GM12878 (cell line): ENCODE data around the gene TSHR. TPM values are rescaled to one million over a fixed set of nuclear protein-coding genes. Genes with fewer than 3 reads are reported as not detected.
"Not testable (repeated sequence)": the region's sequence is repeated elsewhere in the genome, so short reads cannot be mapped to it uniquely, and the experiment has no call there.

Experiments
- ATAC-seq: fragments of 200-7000 bp; cut with Tn5 transposase; 3 replicates; pipeline ENCODE4 v1.9.1; 2020; ENCODE audit warnings: mild to moderate bottlenecking, moderate library complexity
- BruUV-seq: library from RNA; stranded (reverse); fragments of 400-500 nt; replicated peaks from 2 replicates; lab custom pipeline; 2021; lab: Mats Ljungman, UMichigan
- CTCF ChIA-PET: fragments of 300-600 bp; sonication (Branson Sonifier 250); formaldehyde crosslinking; extraction: SDS; loops from one replicate; lab custom pipeline; 2021; ENCODE audit warnings: inconsistent platforms; lab: Yijun Ruan, JAX
- POLR2A ChIA-PET: fragments of 350-600 bp; formaldehyde crosslinking; extraction: SDS; loops from one replicate; lab custom pipeline; 2021; ENCODE audit warnings: inconsistent platforms; lab: Charles Lee
- RAD21 ChIA-PET: fragments of 300-600 bp; sonication (Branson Sonifier 250); formaldehyde crosslinking; loops from one replicate; lab custom pipeline; 2023; ENCODE audit warnings: antibody characterized with exemption; ENCODE audit not compliant: unreplicated experiment; lab: Charles Lee
- SMC1A ChIA-PET: fragments of 300-600 bp; sonication (Branson Sonifier 250); formaldehyde crosslinking; loops from one replicate; lab custom pipeline; 2023; ENCODE audit not compliant: unreplicated experiment, uncharacterized antibody; lab: Charles Lee
- DNase-seq: peaks from one replicate; pipeline ENCODE4 v3.0.0-alpha.2; 2011; ENCODE audit warnings: low read depth, low spot score
- FAIRE-seq: peaks from 3 replicates; lab custom pipeline; 2011; peaks lifted over from hg19 to GRCh38; lab: Jason Lieb, UNC
- H2AFZ ChIP-seq: 2 replicates; pipeline ENCODE4 v1.6.0; 2011; ENCODE audit warnings: low read depth, low read length, control low read depth; ENCODE audit not compliant: control insufficient read depth
- H3K27ac ChIP-seq: 2 replicates; pipeline ENCODE4 v1.5.1; 2011; ENCODE audit warnings: control low read depth; ENCODE audit not compliant: control insufficient read depth, insufficient read depth
- H3K27me3 ChIP-seq, 2 experiments: replicated peaks in 1 of 2; 2 replicates each; pipeline versions ENCODE4 v1.6.0 to v1.6.1; 2011; ENCODE audit warnings: low read length in 1 of 2; ENCODE audit not compliant: control insufficient read depth in 2 of 2, insufficient read depth in 2 of 2
- H3K36me3 ChIP-seq, 2 experiments: 2 replicates each; pipeline ENCODE4 v1.5.1; 2011; ENCODE audit warnings: low read length in 1 of 2; ENCODE audit not compliant: control insufficient read depth in 2 of 2, insufficient read depth in 2 of 2
- H3K4me1 ChIP-seq: 2 replicates; pipeline ENCODE4 v1.6.1; 2011; ENCODE audit warnings: mild to moderate bottlenecking, low read length, moderate library complexity, mixed read lengths; ENCODE audit not compliant: control insufficient read depth, insufficient read depth
- H3K4me2 ChIP-seq: 2 replicates; pipeline ENCODE4 v1.6.0; 2011; ENCODE audit warnings: control low read depth; ENCODE audit not compliant: control insufficient read depth, insufficient read depth
- H3K4me3 ChIP-seq: fragments of 200-600 bp; sonication (generic); 2 replicates; pipeline ENCODE4 v1.5.1; 2016
- H3K79me2 ChIP-seq: 2 replicates; pipeline ENCODE4 v1.6.0; 2011; ENCODE audit warnings: low read length; ENCODE audit not compliant: control insufficient read depth, insufficient read depth
- H3K9ac ChIP-seq: 2 replicates; pipeline ENCODE4 v1.8.0; 2011; ENCODE audit warnings: low read length, control low read depth, mixed read lengths; ENCODE audit not compliant: control insufficient read depth, insufficient read depth
- H3K9me3 ChIP-seq: replicated peaks from 3 replicates; pipeline ENCODE4 v1.5.1; 2011; ENCODE audit warnings: mild to moderate bottlenecking, low read length; ENCODE audit not compliant: control insufficient read depth, insufficient read depth
- H4K20me1 ChIP-seq: 2 replicates; pipeline ENCODE4 v1.6.0; 2011; ENCODE audit not compliant: control insufficient read depth, insufficient read depth
- WGBS: methylation state at CpG from one replicate; pipeline ENCODE4 v1.1.6; 2016; ENCODE audit warnings: low lambda C conversion rate; ENCODE audit not compliant: insufficient replicate concordance, insufficient coverage; ENCODE audit errors: missing lambda C conversion rate; 5-methylcytosine and 5-hydroxymethylcytosine counted together
- in situ Hi-C: fragments of 300-500 bp; cut with MboI; formaldehyde crosslinking; loops from 9 replicates; pipeline ENCODE4 v1.14.3; 2018; ENCODE audit warnings: mixed read lengths
- intact Hi-C: fragments of 100-400 bp; cut with micrococcal nuclease; formaldehyde crosslinking; loops from one replicate; pipeline ENCODE4 v1.14.2; 2022; ENCODE audit not compliant: unreplicated experiment
- polyA plus RNA-seq, 11 experiments: library from polyadenylated mRNA; depleted of rRNA in 4 of 11; unstranded in 6 of 11; stranded (reverse) in 5 of 11; fragments of >200 nt; fragmentation: Nextera tagmentation in 4 of 11; fragmentation: Illumina TruSeq in 1 of 11; extraction: Ambion mirVana in 4 of 11; extraction: Trizol in 1 of 11; gene quantifications; 1 replicate in 1 of 11; 2 replicates in 10 of 11; pipeline versions ENCODE4 v1.2.1 to v1.2.3, GENCODE V29; 2011 to 2016; ENCODE audit warnings: inconsistent platforms in 2 of 11, missing spikeins in 2 of 11, low read depth in 1 of 11
- total RNA-seq, 4 experiments: library from RNA; depleted of rRNA in 3 of 4; stranded (reverse); fragments of >200 nt in 3 of 4; fragmentation: Illumina TruSeq in 1 of 4; extraction: Trizol in 1 of 4; gene quantifications; 2 replicates each; pipeline versions ENCODE4 v1.2.1 to v1.2.3, GENCODE V29; 2013 to 2021
- TF ChIP-seq, protein P1 (sequence below): fragments of 450-650 bp; formaldehyde crosslinking; IDR thresholded peaks from 2 replicates; pipeline ENCODE4 v1.4.0; 2020; ENCODE audit warnings: mild to moderate bottlenecking, moderate library complexity

Gene TSHR
- total and polyA plus RNA-seq, 10 of the 15 experiments (the other 5 are each of a cell fraction or from before 2014, with no cell fraction given): 0.06 to 0.31 TPM; not detected in 8

DNA sequence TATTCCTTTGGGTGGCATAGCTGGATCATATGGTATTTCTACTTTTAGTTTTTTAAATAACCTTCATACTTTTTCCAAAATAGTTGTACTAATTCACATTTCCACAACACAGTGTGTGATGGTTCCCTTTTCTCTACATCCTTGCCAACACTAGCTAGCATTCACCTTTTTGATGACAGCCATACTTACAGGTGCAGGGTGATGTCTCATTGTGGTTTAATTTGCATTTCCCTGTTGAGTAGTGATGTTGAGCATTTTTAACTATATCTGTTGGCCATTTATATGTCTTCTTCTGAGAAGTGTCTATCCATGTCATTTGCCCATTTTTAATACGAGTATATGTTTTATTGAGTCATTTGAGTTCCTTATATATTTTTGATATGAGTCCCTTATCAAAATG lies 96.1 kb downstream of the TSHR start (continued):
- TF ChIP-seq, protein P1, sequence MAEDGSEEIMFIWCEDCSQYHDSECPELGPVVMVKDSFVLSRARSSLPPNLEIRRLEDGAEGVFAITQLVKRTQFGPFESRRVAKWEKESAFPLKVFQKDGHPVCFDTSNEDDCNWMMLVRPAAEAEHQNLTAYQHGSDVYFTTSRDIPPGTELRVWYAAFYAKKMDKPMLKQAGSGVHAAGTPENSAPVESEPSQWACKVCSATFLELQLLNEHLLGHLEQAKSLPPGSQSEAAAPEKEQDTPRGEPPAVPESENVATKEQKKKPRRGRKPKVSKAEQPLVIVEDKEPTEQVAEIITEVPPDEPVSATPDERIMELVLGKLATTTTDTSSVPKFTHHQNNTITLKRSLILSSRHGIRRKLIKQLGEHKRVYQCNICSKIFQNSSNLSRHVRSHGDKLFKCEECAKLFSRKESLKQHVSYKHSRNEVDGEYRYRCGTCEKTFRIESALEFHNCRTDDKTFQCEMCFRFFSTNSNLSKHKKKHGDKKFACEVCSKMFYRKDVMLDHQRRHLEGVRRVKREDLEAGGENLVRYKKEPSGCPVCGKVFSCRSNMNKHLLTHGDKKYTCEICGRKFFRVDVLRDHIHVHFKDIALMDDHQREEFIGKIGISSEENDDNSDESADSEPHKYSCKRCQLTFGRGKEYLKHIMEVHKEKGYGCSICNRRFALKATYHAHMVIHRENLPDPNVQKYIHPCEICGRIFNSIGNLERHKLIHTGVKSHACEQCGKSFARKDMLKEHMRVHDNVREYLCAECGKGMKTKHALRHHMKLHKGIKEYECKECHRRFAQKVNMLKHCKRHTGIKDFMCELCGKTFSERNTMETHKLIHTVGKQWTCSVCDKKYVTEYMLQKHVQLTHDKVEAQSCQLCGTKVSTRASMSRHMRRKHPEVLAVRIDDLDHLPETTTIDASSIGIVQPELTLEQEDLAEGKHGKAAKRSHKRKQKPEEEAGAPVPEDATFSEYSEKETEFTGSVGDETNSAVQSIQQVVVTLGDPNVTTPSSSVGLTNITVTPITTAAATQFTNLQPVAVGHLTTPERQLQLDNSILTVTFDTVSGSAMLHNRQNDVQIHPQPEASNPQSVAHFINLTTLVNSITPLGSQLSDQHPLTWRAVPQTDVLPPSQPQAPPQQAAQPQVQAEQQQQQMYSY (CRISPR knock-in tag): no peak
- TF ChIP-seq, all 136 proteins: peak for 0

GRCh38 chr14:81054057-81054456 lies 98.6 kb downstream of the TSHR start:
- H3K4me3 ChIP-seq, H3K9me3 ChIP-seq, DNase-seq, H3K4me2 ChIP-seq, H3K4me1 ChIP-seq, in situ Hi-C loops, H3K79me2 ChIP-seq, H3K27me3 ChIP-seq, intact Hi-C loops, FAIRE-seq, H2AFZ ChIP-seq, H3K9ac ChIP-seq, POLR2A ChIA-PET, H3K36me3 ChIP-seq, H4K20me1 ChIP-seq, SMC1A ChIA-PET, RAD21 ChIA-PET, BruUV-seq, ATAC-seq, H3K27ac ChIP-seq: not testable (repeated sequence)
- CTCF ChIA-PET: interaction anchor here (1.9 kb wide), 1 partner anchor 10 kb away, joined by 5 read pairs; no protein-coding TSS in a partner anchor
- 61% methylated on average over 2 of the region's 2 CpGs for WGBS
